Mesothelial cell of epicardium (in vitro differentiated cells): ENCODE data around the gene CECR2. TPM values are rescaled to one million over a fixed set of nuclear protein-coding genes. Genes with fewer than 3 reads are reported as not detected.

Experiments used
- DNase-seq, 2 experiments: peaks; one replicate each; pipeline ENCODE4 v3.0.0; 2021; ENCODE audit warnings: low spot score in 2 of 2; ENCODE audit not compliant: unreplicated experiment in 2 of 2
- H3K27ac Mint-ChIP-seq: 2 replicates; pipeline ENCODE4 v1.8.0; 2021; ENCODE audit warnings: mixed read lengths
- H3K27me3 Mint-ChIP-seq: 2 replicates; pipeline ENCODE4 v1.8.0; 2021; ENCODE audit warnings: low read depth, mixed read lengths
- H3K36me3 Mint-ChIP-seq: 2 replicates; pipeline ENCODE4 v1.8.0; 2021; ENCODE audit warnings: mixed read lengths
- H3K4me1 Mint-ChIP-seq: 2 replicates; pipeline ENCODE4 v1.8.0; 2021; ENCODE audit warnings: mixed read lengths
- H3K4me3 Mint-ChIP-seq: 2 replicates; pipeline ENCODE4 v1.8.0; 2021; ENCODE audit warnings: mild to moderate bottlenecking, moderate library complexity, mixed read lengths
- H3K9me3 Mint-ChIP-seq: 2 replicates; pipeline ENCODE4 v1.8.0; 2021; ENCODE audit warnings: mixed read lengths
- CTCF ChIP-seq: fragments of 200-600 bp; sonication (generic); IDR thresholded peaks from one replicate; pipeline ENCODE4 v1.5.0; 2021; ENCODE audit warnings: antibody characterized with exemption; ENCODE audit not compliant: unreplicated experiment
- total RNA-seq: library from RNA; stranded (reverse); gene quantifications from 3 replicates; pipeline ENCODE4 v1.2.1, GENCODE V29; 2021

Gene CECR2
- total RNA-seq, 1 donor from 2014 or later, result 15.0 TPM

- Mint-ChIP-seq H3K27me3 (no peaks in the 10 kb centered on the region), H3K27ac (no peak overlapping the region), H3K36me3 (peaks cover 15% of the 10 kb centered on the region)
Measured at GRCh38 chr22:17523925-17524324, 154.7 kb downstream of the CECR2 start.

GRCh38 chr22:17536269-17536668 lies 167.0 kb downstream of the CECR2 start:
- no peak for TF ChIP-seq CTCF
- DNase-seq, result no peak
- no peak overlapping the region for H3K4me3 Mint-ChIP-seq
- peaks cover 13% of the 10 kb centered on the region for H3K36me3 Mint-ChIP-seq
- H3K9me3 Mint-ChIP-seq, result no peaks in the 10 kb centered on the region
- H3K4me1 Mint-ChIP-seq, result no peaks in the 10 kb centered on the region
- H3K27me3 Mint-ChIP-seq, result no peaks in the 10 kb centered on the region
- no peak overlapping the region for H3K27ac Mint-ChIP-seq

More at GRCh38 chr22:17523925-17524324, 154.7 kb downstream of the CECR2 start:
- DNase-seq, result no peak
- Mint-ChIP-seq H3K4me1 (no peaks in the 10 kb centered on the region), H3K9me3 (no peaks in the 10 kb centered on the region), H3K4me3 (no peak overlapping the region)
- TF ChIP-seq CTCF, result no peak

- Mint-ChIP-seq H3K27me3 (no peaks in the 10 kb centered on the region), H3K4me1 (no peaks in the 10 kb centered on the region), H3K36me3 (peaks cover 13% of the 10 kb centered on the region), H3K9me3 (no peaks in the 10 kb centered on the region), H3K4me3 (no peak overlapping the region), H3K27ac (no peak overlapping the region)
- DNase-seq, result no peak
- TF ChIP-seq CTCF, result no peak
Measured at GRCh38 chr22:17537155-17537554, 167.9 kb downstream of the CECR2 start.

DNA sequence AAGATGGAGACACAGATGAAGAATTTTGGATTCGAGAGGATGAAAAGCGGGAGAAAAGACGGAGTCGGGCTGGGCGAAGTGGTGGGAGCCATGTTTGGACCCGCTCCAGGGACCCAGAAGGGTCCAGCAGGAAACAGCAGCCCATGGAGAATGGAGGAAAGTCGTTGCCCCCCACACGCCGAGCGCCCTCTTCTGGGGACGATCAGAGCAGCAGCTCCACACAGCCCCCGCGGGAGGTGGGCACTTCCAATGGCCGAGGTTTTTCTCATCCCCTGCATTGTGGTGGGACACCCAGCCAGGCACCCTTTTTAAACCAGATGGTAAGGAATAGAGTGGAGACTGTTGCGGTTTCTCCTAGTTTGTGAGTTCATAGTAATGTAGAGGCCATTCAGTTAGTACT lies 171.2 kb downstream of the CECR2 start:
- H3K27ac Mint-ChIP-seq, result no peak overlapping the region
- H3K9me3 Mint-ChIP-seq, result no peaks in the 10 kb centered on the region
- H3K4me3 Mint-ChIP-seq, result no peak overlapping the region

GRCh38 chr22:17541476-17541875 lies 172.2 kb downstream of the CECR2 start:
- no peak for TF ChIP-seq CTCF
- Mint-ChIP-seq H3K27me3 (no peaks in the 10 kb centered on the region), H3K9me3 (no peaks in the 10 kb centered on the region), H3K36me3 (peaks cover 9% of the 10 kb centered on the region), H3K27ac (no peak overlapping the region), H3K4me3 (no peak overlapping the region), H3K4me1 (no peaks in the 10 kb centered on the region)
- no peak for DNase-seq

More for the DNA sequence above, 171.2 kb downstream of the CECR2 start:
- Mint-ChIP-seq H3K27me3 (no peaks in the 10 kb centered on the region), H3K4me1 (no peaks in the 10 kb centered on the region), H3K36me3 (peaks cover 9% of the 10 kb centered on the region)
- TF ChIP-seq CTCF, result no peak
- no peak for DNase-seq

DNA sequence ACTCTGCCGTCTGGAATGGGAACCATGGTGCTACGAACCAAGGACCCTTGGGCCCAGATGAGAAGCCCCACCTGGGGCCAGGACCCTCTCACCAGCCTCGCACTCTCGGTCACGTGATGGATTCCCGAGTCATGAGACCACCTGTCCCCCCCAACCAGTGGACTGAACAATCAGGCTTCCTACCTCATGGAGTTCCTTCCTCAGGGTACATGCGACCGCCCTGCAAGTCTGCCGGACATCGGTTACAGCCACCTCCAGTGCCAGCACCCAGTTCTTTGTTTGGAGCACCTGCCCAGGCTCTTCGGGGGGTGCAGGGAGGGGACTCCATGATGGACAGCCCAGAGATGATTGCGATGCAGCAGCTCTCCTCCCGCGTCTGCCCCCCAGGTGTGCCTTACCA lies 173.2 kb downstream of the CECR2 start:
- Mint-ChIP-seq H3K9me3 (no peaks in the 10 kb centered on the region), H3K4me3 (no peak overlapping the region), H3K36me3 (peaks cover 5% of the 10 kb centered on the region), H3K27me3 (no peaks in the 10 kb centered on the region), H3K27ac (no peak overlapping the region), H3K4me1 (no peaks in the 10 kb centered on the region)
- TF ChIP-seq CTCF, result no peak
- no peak for DNase-seq
